Measurements from ENCODE around the gene CACNA1C. TPM values are rescaled to one million over a fixed set of nuclear protein-coding genes. Genes with fewer than 3 reads are reported as not detected.
A peak's percentile ranks its signal among the peaks of the same experiment; 100 is the strongest.

The CACNA1C gene
- total RNA-seq, 4 donors from 2014 or later, result 9.7 to 42.1 (median 18.1) TPM

- TF ChIP-seq POLR2A (IDR thresholded peaks at IDR 0.05), result no peak
- TF ChIP-seq CTCF (IDR thresholded peaks at IDR 0.05), result no peak
- no peaks in the 10 kb centered on the region for H3K36me3 ChIP-seq
- no peaks in the 10 kb centered on the region for H3K27me3 ChIP-seq
- H3K4me1 ChIP-seq, result no peaks in the 10 kb centered on the region
- no peaks in the 10 kb centered on the region for H3K9me3 ChIP-seq
- no peak for DNase-seq
- H3K4me3 ChIP-seq, result no peak overlapping the region
- no peak overlapping the region for H3K27ac ChIP-seq
Observed at GRCh38 chr12:2374092-2374906, 321.5 kb downstream of the CACNA1C start.

GRCh38 chr12:2375871-2376270 is 323.1 kb downstream of the CACNA1C start:
- Histone ChIP-seq H3K4me3 (no peak overlapping the region), H3K36me3 (no peaks in the 10 kb centered on the region), H3K4me1 (no peaks in the 10 kb centered on the region), H3K27me3 (no peaks in the 10 kb centered on the region), H3K9me3 (no peaks in the 10 kb centered on the region), H3K27ac (no peak overlapping the region)
- DNase-seq, result no peak
- TF ChIP-seq CTCF (IDR thresholded peaks at IDR 0.05) (no peak), POLR2A (IDR thresholded peaks at IDR 0.05) (no peak)

- Histone ChIP-seq H3K27ac (no peak overlapping the region), H3K27me3 (no peaks in the 10 kb centered on the region)
- DNase-seq, result peak in 1 of 3 donors; percentile 60
Observed at GRCh38 chr12:2376908-2377657, 324.3 kb downstream of the CACNA1C start.

GRCh38 chr12:2378835-2379330 is 326.1 kb downstream of the CACNA1C start:
- Histone ChIP-seq H3K27me3 (no peaks in the 10 kb centered on the region), H3K27ac (peak overlapping the region in 1 of 4 donors; percentile 1), H3K4me1 (peaks cover 0 to 15% (median 0%) of the 10 kb centered on the region in 4 donors), H3K4me3 (no peak overlapping the region), H3K36me3 (no peaks in the 10 kb centered on the region), H3K9me3 (no peaks in the 10 kb centered on the region)
- no peak for DNase-seq
- TF ChIP-seq CTCF (IDR thresholded peaks at IDR 0.05) (no peak), POLR2A (IDR thresholded peaks at IDR 0.05) (no peak)

More at GRCh38 chr12:2376908-2377657, 324.3 kb downstream of the CACNA1C start:
- Histone ChIP-seq H3K9me3 (no peaks in the 10 kb centered on the region), H3K4me1 (no peaks in the 10 kb centered on the region), H3K4me3 (no peak overlapping the region), H3K36me3 (no peaks in the 10 kb centered on the region)
- TF ChIP-seq POLR2A (IDR thresholded peaks at IDR 0.05) (no peak), CTCF (IDR thresholded peaks at IDR 0.05) (no peak)

- TF ChIP-seq POLR2A (IDR thresholded peaks at IDR 0.05) (no peak), CTCF (IDR thresholded peaks at IDR 0.05) (no peak)
- Histone ChIP-seq H3K36me3 (no peaks in the 10 kb centered on the region), H3K27ac (no peak overlapping the region), H3K4me1 (peaks cover 0 to 16% (median 0%) of the 10 kb centered on the region in 4 donors), H3K9me3 (no peaks in the 10 kb centered on the region), H3K27me3 (no peaks in the 10 kb centered on the region), H3K4me3 (no peak overlapping the region)
- DNase-seq, result no peak
Observed at GRCh38 chr12:2380946-2381345, 328.2 kb downstream of the CACNA1C start.
